HG03139 (cell line): ENCODE measurements around the gene SERINC1.
"Not testable (repeated sequence)": the region's sequence is repeated elsewhere in the genome, so short reads cannot be mapped to it uniquely, and the experiment has no call there.

Experiments used
- ATAC-seq: cut with Tn5 transposase; IDR thresholded peaks from one replicate; pipeline ENCODE4 v1.9.1; 2021; ENCODE audit not compliant: unreplicated experiment

Gene SERINC1

DNA sequence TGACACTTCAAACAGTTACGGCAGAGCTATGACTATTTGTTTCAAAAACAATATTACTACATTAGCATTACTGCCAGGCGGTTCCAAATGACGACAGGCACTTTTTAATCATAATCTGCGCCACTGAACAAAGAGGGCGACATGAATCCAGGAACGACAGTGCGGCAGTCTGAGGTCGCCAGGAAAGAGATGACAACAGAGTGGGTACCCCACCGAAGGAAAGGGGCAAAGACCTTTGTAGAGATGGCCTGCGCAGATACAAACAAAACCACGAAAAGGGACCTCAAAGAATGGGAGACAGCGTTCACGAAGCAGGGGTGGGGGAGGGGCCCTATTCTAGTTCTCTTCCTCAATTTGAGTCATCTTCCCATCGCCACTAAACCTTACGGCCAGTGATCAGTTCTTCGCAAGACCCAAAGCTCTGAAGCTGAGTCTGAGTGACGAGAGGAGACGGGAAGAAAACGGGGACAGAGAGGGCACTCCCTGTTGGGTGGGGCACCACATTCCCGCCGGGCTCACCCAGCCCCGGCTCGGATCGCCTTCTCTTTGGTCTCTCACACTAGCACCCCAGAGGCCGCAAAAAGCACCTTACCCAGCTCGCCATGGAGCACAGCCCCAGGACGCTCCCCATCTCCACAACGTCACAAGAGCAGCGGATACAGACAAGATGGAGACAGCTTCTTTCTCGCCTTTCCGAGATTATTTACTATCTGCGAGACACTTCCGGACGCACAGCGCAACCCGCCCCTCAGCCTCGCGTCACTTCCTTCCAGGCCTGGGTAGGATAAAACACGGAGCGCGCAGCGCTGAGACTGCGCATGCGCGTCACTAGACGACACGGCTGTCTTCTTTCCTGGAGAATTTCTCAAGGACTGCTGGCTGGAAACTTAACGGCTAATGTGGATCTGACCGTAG, at the start of gene SERINC1:
TSS of gene SERINC1 (minus strand) at position 701 of the 915 bp plus-strand sequence. CDS start at position 631, 70 bp downstream.
- ATAC-seq = peak; percentile 100

DNA sequence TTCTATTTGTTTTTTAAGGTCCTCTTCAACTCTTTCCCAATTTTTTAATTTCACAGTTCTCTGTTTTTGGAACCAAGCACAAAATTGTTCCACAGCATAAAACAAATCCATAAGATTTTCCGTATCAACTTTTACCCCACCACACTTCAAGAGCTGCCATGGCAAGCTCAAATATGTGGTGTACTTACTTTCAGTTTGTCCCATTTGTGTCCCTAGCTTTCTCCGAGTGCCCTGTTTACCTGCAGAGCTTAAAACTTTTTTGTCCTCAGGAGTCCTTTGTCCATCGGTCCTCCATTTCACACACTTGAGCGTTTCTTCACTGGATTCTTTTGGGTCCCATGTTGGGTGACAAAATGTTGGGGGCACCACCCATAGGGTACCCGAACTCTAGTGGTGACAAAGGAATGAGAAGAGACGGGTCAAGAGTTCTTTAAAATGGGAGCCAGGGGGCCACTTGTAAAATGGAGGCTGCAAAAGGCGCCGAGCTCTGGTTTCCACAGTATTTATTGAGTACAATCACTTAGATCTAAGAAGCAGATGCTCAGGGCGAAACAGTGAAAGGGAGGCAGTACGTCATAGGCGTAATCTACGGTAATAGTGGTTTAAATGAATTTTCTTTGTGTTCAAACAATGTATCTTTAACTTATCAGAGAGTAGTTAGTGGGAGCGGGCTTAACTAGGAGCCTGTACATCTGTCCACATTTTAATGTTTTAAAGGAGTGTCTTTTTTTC, 39.8 kb upstream of the SERINC1 start:
- no peak for ATAC-seq

DNA sequence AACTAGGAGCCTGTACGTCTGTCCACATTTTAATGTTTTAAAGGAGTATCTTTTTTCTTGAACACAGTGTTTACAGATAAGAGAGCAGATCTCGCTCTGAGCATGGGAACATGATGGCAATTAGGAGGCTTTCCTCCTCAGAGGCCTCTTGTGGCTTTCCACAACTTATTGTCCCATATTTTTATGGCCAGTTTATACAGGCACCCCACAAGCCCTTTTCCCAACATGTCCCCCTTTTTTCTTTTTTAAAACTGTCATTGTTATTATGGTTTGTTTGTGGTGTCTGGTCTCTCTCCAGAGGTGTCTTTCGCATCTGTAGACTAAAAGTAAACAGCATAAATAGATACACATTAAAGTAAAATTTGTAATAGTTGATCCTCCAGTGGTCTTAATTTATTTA, 33.6 kb upstream of the SERINC1 start:
- not testable (repeated sequence) for ATAC-seq

DNA sequence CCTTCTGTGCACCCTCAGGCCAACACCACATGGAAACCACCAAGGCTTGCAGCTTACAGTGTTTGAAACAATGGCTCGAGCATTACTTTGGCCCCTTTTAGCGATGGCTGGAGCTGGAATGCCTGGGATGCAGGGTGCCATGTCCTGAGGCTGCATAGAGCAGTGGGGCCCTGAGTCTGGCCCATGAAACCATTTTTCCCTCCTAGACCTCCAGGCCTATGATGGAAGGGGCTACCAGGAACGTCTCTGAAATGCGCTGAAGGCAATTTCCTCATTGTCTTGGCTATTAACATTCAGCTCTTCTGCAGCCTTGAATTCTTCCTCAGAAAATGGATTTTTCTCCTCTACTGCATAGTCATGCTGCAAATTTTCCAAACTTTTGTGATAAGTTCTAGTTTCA, 29.9 kb upstream of the SERINC1 start:
- ATAC-seq = no peak

DNA sequence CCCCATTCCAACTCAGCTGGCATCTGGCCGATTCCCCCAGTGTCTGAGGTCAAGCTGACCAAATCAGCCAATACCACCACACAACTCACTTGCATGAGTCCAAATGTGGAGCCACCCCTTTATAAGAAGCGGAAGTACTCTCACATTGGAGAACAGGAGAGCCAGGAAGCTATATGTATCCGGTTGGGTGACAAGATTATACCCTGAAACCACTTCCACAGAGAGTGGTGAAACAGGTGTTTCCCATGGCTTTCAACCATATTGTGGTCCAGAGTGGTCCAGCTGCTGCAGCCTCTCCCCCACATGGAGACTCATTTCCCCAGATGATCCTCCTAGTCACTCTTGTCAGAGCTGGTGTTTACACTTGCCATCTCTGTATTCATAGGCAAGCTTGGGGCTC, 24.0 kb upstream of the SERINC1 start:
- ATAC-seq = peak; percentile 81

DNA sequence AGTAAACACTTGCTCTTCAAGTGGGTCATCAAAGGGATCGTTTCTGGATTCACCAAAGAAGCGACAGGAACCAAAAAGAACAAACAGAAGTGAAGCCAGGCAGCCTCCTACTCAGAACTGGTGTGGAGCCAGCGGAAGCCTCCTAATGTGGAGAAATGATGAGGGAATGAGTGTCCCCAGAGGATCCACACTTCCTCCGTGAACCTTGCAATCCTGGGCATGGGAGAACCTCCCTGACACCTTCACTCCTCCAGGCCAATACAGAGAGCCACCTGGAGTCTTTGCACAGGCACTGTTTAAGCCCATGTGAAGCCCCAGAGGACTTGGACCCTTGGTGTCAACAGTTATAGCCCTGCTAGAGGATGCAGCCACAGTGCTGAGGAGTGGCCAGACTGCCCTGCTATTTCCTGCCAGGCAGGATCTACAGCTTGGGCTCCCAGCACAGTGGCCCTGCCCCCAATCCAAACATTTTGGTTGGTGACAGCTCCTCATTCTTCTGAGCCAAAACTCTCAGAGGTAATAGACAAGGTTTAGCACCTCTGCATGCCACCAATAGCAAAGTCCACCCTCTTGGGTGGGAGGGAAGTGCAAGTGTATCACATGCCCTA, 23.2 kb upstream of the SERINC1 start:
- no peak for ATAC-seq

DNA sequence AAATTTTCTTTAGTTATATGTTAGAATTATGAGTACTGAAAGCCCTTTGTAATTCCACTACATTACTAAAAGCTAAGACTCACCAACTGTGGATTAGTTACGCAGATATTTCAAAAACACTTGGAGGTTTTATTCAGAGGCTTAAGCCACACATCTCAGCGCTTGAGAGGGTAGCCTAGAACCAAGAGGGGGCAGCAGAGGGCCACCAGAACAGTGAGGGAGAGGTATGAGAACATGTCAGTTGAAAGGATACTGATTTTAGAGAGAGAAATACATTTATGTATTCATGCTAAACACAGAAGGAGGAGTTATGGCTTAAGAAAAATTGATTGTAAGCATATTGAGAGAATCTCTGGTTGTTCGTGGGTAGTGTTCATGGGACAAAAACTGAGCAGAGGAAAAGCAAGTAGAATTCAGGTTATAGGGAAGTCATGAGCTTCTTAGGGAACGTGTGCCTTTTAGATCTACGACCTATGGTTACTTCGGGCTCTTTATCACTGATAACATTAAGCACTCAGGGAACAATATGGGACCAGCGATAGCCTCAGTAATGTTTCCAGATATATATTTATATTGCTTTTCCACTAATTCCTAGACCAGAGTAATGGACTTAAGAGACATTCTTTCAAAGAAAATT, 20.4 kb upstream of the SERINC1 start:
- peak; percentile 75 for ATAC-seq

DNA sequence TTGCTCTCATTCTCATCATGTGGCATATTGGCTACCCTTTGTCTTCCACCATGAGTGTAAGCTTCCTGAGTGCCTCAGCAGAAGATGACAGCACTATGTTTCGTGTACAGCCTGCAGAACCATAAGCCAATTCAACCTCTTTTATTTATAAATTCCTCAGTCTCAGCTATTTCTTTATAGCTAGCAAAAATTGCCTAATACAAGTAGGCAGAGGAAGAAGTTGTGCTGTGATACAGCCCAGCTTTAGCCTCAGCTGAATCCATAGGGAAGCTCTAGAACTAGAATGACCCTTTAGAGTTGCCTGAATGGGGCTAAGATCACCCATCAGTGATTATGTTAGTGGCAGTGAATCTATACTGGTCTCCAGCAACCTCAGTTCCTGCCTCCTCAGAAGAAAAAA, 19.0 kb upstream of the SERINC1 start:
- ATAC-seq = no peak

DNA sequence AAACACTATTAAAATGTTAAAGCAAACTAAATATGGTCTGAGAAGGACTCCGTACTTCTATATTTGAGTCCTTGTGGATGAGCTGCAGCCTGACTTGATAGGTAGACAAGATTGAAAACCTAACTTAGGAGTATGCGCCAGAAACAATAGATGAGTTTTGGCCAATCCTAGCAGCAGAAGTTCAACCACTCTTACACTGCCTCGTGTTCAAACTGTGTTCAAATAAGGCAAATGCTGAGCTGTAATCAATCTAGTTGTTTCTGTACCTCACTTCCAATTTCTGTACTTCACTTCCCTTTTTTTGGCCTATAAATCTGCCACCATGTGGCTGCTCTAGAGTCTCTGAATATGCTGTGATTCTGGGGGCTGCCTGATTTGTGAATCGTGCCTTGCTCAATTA, 13.2 kb upstream of the SERINC1 start:
- no peak for ATAC-seq

DNA sequence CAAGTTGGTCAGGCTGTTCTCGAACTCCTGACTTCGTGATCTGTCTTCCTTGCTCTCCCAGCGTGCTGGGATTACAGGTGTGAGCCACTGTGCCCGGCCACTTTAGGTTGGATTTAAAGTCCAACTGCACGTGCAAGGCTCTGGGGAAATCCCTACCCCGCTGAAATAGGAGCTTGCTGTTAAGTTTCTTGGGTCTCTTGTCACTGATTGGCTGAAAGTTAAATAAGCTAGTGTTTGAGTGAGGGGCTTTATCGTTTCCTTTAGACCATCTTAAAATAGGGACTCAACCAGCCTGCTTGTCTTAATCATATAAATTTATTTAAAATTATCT, 11.1 kb upstream of the SERINC1 start:
- ATAC-seq = no peak

DNA sequence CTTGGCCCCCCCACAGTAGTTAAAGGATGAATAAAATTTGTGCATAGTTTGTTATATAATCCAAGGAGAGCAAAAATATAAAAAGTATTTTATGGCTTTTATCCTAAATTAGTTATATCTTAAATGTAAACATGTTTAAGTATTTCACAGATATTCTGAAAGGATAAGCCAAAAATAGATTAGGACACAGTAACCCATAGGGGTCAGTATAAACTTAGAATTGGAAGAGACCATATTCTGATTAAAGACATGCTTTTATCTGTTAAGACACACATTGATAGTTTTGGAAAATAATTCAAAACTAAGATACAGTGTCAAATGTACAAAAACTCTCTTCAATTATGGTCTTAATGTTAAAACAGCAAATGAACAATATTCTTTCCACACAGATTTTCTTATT, 4.5 kb upstream of the SERINC1 start:
- ATAC-seq = no peak

DNA sequence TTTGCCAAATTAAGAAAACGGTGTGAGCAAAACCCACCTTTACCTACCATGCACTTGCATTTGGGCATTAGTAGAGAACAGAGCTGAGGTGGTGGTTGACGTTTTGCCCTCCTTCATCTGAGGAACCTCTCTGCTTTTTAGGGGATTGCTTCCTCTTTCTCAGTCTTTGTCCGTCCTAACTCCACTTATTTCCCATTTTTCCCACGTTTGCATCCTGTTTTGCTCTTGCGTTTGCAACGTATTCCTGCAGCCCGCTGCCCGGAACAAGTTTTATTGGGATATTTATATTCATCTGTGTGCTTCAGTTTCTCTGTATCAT, 374 bp upstream of the SERINC1 start:
- ATAC-seq = peak; percentile 47

DNA sequence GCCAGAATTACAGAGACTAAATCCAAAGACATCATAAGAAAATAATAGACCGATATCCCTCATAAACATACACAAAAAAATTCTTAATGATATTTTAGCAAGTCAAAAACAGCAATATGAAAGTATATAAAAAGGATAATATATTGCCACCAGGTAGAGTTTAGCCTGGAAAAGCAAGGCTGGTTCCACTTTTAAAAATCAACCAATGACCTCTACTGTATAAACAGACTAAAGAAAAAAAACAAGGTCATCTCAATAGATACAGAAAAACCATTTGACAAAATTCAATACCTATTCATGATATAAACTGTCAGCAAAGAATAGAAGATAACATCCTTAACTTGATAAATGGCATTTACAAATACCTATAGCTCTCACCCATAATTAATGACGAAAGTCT, 9.7 kb downstream of the SERINC1 start:
- no peak for ATAC-seq

DNA sequence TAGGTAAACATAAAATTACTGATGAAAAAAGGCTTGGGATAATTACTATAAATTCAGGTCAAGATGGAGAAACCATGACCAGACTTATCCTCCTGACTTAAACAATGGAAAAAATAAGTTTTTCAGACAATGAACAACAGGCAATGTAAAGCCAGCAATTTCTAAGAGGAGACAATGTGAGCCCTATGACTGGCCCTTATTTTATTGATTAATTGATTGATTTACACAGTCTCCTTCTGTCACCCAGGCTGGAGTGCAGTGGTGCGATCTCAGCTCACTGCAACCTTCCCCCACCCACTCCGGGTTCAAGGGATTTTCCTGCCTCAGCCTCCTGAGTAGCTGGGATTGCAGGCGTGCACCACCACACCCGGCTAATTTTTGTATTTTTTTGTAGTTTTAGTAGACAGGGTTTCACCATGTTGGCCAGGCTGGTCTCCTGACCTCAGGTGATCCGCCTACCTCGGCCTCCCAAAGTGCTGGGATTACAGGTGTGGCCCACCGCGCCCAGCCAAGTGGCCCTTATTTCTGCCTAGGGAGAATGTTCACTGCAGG, 11.7 kb downstream of the SERINC1 start:
- ATAC-seq = not testable (repeated sequence)

DNA sequence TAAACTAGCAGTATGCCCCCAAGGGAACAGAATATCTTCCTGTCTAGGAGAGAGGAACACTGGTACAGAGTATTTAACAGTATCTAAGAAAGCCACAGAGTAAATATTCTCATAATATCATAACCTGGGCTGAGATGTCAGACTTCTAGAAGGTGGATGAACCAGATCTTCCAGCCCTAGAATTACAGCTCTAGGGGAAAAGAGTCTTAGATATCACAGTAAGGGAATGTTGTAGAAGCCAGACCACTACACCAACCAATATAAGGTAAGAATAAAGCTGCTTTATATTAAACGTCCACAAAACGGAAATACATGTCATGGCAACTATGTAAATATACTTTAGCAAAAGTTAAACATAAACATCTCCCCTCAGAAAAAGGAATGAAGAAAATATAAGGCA, 12.4 kb downstream of the SERINC1 start:
- ATAC-seq = no peak

DNA sequence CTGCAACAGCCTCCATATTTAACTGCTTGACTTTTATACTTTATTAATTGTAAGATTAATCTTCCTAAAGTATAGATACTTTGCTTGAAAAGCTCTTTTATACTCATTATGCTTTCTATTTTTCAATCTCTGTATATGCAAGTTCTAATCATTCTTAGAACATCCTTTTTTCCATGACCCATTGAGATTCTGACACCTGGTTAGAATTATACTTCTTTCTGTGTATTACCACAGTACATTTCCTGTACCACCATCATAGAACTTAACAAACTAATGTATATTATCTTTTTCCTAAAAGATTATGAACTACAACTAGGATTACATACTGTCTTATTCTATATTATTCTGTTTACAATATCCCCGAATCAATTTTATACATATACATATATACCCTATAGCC, 13.5 kb downstream of the SERINC1 start:
- ATAC-seq = no peak

DNA sequence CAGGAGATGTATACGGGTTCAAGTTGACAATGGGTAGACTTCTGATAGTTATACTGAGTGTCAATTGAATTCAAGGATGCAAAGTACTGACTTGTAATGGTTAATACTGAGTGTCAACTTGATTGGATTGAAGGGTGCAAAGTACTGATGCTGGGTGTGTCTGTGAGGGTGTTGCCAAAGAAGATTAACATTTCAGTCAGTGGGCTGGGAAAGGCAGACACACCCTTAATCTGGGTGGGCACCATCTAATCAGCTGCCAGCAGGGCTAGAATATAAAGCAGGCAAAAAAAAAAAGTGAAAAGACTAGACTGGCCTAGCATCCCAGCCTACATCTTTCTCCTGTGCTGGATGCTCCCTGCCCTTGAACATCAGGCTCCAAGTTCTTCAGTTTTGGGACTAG, 16.5 kb downstream of the SERINC1 start:
- not testable (repeated sequence) for ATAC-seq

DNA sequence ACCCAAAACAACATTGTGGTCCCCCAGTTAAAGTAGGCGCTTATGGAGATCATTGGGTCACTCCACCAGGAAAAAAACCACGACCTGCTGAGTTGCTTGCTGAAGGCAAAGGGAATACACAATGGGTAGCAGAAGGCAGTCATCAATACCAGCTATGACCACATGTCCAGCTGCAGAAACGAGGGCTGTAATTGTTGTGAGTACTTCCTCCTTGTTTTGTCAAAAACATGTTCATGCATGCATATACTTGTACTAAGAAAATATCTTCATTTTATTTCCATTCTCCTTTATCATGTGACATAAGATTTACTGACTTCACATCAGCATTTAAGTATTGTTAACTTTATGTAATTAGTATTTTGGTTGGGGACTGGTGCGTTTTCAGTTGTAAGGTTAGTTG, 16.9 kb downstream of the SERINC1 start:
- ATAC-seq = no peak

DNA sequence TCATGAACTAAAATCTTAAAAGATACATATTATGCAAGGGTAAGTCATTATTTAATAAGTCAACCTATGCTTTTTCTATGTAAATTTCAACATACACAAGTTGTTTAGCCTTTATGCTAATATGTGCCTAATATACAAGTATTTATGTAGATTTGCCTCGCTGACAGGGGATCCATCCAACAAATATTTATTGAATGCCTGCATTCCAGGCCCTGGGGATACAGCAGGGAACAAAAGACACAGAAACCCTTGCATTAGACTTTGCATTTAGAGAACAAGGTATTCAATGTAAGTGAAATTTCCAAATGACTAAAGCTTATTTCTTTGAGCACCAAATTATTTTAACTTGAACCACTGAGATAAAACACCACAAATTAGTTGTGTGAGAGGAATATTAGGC, 19.1 kb downstream of the SERINC1 start:
- ATAC-seq = no peak

DNA sequence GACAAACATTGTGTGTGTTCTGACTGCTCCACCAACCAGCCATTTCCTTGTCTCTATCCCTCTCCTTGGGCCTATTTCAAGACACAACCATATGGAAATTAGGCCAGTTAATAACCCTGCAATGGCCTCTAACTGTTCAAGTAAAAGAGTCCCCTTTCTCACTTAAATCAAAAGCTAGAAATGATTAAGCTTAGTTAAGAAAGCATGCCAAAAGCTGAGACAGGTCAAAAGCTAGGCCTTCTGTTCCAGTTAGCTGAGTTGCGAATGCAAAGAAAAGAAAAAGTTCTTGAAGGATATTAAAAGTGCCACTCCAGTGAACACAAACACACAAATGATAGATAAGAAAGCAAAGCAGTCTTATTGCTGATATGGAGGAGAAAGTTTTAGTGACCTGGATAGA, 22.5 kb downstream of the SERINC1 start:
- no peak for ATAC-seq

DNA sequence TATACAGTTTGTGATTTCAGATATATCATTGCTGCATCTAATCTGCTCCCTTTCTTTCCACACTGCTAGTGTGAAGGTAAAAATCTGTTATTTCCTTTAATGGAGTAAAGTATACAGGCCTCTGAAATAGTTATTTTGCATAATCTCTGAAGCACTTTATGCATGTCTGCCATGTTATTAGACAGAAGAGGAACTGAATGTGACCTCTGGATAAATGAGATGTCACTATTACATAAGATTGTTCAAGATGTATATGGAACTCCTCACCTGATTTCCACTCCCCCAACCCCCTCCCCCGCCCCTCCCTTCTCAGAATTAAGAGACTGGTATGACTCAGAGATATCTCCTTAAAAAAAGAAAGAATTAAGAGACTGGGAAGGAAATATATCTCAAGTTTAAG, 26.3 kb downstream of the SERINC1 start:
- ATAC-seq = no peak
